Chondrocyte (in vitro differentiated cells): Measurements from ENCODE around the gene KCTD16. TPM values are rescaled to one million over a fixed set of nuclear protein-coding genes. Genes with fewer than 3 reads are reported as not detected.

Source experiments
- DNase-seq: peaks from one replicate; pipeline ENCODE4 v3.0.0; 2021; ENCODE audit warnings: mixed read lengths, low spot score
- H3K27ac Mint-ChIP-seq: one replicate; pipeline ENCODE4 v1.8.0; 2021; ENCODE audit warnings: mild to moderate bottlenecking, moderate library complexity, mixed read lengths; ENCODE audit not compliant: unreplicated experiment
- H3K27me3 Mint-ChIP-seq: 2 replicates; pipeline ENCODE4 v1.8.0; 2021; ENCODE audit warnings: low read depth, mixed read lengths
- H3K36me3 Mint-ChIP-seq: 2 replicates; pipeline ENCODE4 v1.8.0; 2021; ENCODE audit warnings: low read depth, mixed read lengths
- H3K4me1 Mint-ChIP-seq: 2 replicates; pipeline ENCODE4 v1.8.0; 2021; ENCODE audit warnings: low read depth, mild to moderate bottlenecking, mixed read lengths
- H3K4me3 Mint-ChIP-seq: one replicate; pipeline ENCODE4 v1.8.0; 2021; ENCODE audit warnings: mild to moderate bottlenecking, moderate library complexity, mixed read lengths; ENCODE audit not compliant: unreplicated experiment
- H3K9me3 Mint-ChIP-seq: 2 replicates; pipeline ENCODE4 v1.8.0; 2021; ENCODE audit warnings: low read depth, mixed read lengths
- CTCF ChIP-seq: fragments of 200-600 bp; sonication (generic); IDR thresholded peaks from 2 replicates; pipeline ENCODE4 v1.5.0; 2021; ENCODE audit warnings: antibody characterized with exemption, mild to moderate bottlenecking, moderate library complexity
- total RNA-seq: library from RNA; stranded (reverse); gene quantifications from 3 replicates; pipeline ENCODE4 v1.2.1, GENCODE V29; 2021

KCTD16 gene
- total RNA-seq, 1 donor from 2014 or later: 1.5 TPM

GRCh38 chr5:144162686-144163085 is 8.0 kb upstream of the KCTD16 start:
- Mint-ChIP-seq H3K4me3 (no peak overlapping the region), H3K9me3 (no peaks in the 10 kb centered on the region), H3K27ac (peak overlapping the region; percentile 23), H3K36me3 (peaks cover 32% of the 10 kb centered on the region), H3K4me1 (peaks cover 19% of the 10 kb centered on the region), H3K27me3 (no peaks in the 10 kb centered on the region)
- TF ChIP-seq CTCF: no peak
- DNase-seq: no peak

GRCh38 chr5:144166696-144167095 is 4.0 kb upstream of the KCTD16 start:
- H3K36me3 Mint-ChIP-seq: peaks cover 24% of the 10 kb centered on the region
- no peak for DNase-seq
- H3K4me3 Mint-ChIP-seq: no peak overlapping the region
- H3K4me1 Mint-ChIP-seq: peaks cover 50% of the 10 kb centered on the region
- no peak overlapping the region for H3K27ac Mint-ChIP-seq
- no peaks in the 10 kb centered on the region for H3K27me3 Mint-ChIP-seq
- no peak for TF ChIP-seq CTCF
- no peaks in the 10 kb centered on the region for H3K9me3 Mint-ChIP-seq

GRCh38 chr5:144167998-144168397 is 2.7 kb upstream of the KCTD16 start:
- H3K27ac Mint-ChIP-seq: no peak overlapping the region
- H3K36me3 Mint-ChIP-seq: peaks cover 17% of the 10 kb centered on the region
- no peak for TF ChIP-seq CTCF
- H3K4me1 Mint-ChIP-seq: peaks cover 45% of the 10 kb centered on the region
- no peak overlapping the region for H3K4me3 Mint-ChIP-seq
- H3K27me3 Mint-ChIP-seq: no peaks in the 10 kb centered on the region
- H3K9me3 Mint-ChIP-seq: no peaks in the 10 kb centered on the region
- no peak for DNase-seq

DNA sequence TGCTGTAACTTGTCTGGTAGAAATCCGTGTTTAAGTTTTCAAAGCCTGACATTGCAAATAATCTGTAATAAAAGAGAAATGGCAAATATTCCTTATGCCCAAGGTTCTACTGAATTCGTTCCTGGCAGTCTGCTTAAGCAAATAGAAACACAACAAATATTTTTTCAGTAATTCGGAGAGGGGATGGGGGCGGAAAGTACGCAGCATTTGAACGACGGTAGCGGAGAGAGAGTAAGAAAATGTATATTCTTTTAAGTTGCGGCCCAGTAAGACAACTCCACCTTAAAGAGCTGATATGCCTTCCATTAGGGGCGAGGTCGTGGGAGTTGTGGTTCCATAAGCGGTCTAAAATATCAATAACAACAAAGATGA is 783 bp upstream of the KCTD16 start:
- peaks cover 10% of the 10 kb centered on the region for H3K36me3 Mint-ChIP-seq
- H3K27ac Mint-ChIP-seq: peak overlapping the region; percentile 89
- H3K4me3 Mint-ChIP-seq: peak overlapping the region; percentile 94
- DNase-seq: no peak
- no peak for TF ChIP-seq CTCF
- no peaks in the 10 kb centered on the region for H3K27me3 Mint-ChIP-seq
- H3K4me1 Mint-ChIP-seq: peaks cover 45% of the 10 kb centered on the region
- H3K9me3 Mint-ChIP-seq: no peaks in the 10 kb centered on the region

DNA sequence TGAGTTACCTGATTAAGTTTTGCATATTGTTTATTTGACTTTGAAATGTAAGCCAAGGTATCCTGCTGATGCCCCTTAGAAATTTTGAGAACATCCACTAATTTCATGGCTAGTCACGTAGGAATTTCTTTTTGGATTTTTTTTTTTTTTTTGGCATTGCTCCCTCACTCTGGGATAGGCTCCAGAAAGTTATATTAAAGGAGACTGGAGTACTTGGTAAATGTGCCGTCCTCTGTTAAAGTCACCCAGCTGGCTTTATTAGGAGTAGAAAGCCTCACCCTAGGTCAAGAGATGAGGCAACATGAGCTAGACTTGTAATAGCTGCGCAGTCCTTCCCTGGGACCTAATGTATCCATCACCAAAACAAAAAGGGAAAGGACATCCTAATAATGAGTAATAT is 3.1 kb downstream of the KCTD16 start:
- Mint-ChIP-seq H3K27ac (no peak overlapping the region), H3K4me3 (no peak overlapping the region)
- DNase-seq: no peak

More for the DNA sequence above, 3.1 kb downstream of the KCTD16 start:
- H3K4me1 Mint-ChIP-seq: peaks cover 25% of the 10 kb centered on the region
- no peak for TF ChIP-seq CTCF
- H3K36me3 Mint-ChIP-seq: no peaks in the 10 kb centered on the region
- H3K27me3 Mint-ChIP-seq: no peaks in the 10 kb centered on the region
- no peaks in the 10 kb centered on the region for H3K9me3 Mint-ChIP-seq
